OCI-LY3 (cell line): ENCODE results near the gene GSG1L.

Experiments
- CTCF ChIP-seq: fragments of 200-600, 300-600 bp; sonication (generic); IDR thresholded peaks from 2 replicates; pipeline ENCODE4 v1.5.1; 2014; ENCODE audit warnings: antibody characterized with exemption, low read length, low read depth
- EZH2phosphoT487 ChIP-seq: fragments of 200-600 bp; shearing (Covaris generic); IDR thresholded peaks from 2 replicates; pipeline ENCODE4 v1.6.1; 2018; ENCODE audit warnings: antibody characterized with exemption, mixed run types, low read depth

- no peak for TF ChIP-seq CTCF
- TF ChIP-seq EZH2phosphoT487 = no peak
Measured at GRCh38 chr16:28062847-28063521, 530 bp downstream of the GSG1L start.
